ENCODE data around the gene MTPN.

MTPN gene

DNA sequence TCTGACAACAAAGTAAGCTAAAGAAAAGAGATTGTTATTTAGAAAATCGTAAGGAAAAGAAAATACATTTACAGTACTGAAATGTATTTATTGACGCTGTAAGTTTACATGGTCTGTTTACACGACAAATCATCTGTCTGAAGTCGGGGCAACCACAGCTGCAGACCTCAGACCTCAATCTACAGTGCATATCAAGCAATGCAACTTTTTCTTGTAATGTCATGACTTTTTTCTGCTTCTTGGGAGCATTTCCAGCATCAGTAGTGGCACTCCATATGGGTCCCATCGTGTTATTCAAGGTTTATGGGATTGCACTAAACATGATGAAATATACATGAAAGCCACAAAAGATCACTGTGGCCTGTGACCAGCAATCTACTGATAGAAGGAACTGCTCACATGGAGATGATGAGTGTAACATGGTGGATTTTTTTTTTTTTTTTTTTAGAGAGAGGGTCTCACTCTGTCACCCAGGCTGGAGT lies 77.1 kb downstream of the MTPN start:
- no peak for TF ChIP-seq CTCF (IDR thresholded peaks at IDR 0.05; ENCODE audit: insufficient read depth, low read depth, low read length, missing control alignments)
- no peak overlapping the region for H3K4me3 ChIP-seq (ENCODE audit: low read length)
- DNase-seq (ENCODE audit: low read depth), result no peak

GRCh38 chr7:135899458-135900064 lies 77.6 kb downstream of the MTPN start:
- no peak overlapping the region for H3K4me3 ChIP-seq (ENCODE audit: low read length)
- no peak for TF ChIP-seq CTCF (IDR thresholded peaks at IDR 0.05; ENCODE audit: insufficient read depth, low read depth, low read length, missing control alignments)
- DNase-seq (ENCODE audit: low read depth), result no peak

DNA sequence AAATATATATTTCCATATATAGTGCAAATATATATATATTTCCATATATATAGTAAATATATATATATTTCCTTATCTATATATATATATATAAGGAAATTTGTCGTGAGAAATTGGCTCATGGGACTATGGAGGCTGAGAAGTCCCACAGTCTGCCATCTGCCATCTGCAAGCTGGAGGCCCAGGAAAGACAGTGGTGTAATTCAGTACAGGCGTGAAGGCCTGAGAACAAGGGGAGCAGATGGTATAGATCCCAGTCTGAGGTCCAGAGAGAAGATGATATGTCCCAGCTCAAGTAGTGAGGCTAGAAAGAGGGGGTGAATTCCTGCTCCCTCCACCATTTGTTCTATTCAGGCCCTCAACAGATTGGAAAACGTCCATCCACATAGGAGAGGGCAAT lies 78.9 kb downstream of the MTPN start:
- no peak overlapping the region for H3K4me3 ChIP-seq (ENCODE audit: low read length)
- TF ChIP-seq CTCF (IDR thresholded peaks at IDR 0.05; ENCODE audit: insufficient read depth, low read depth, low read length, missing control alignments), result no peak
- DNase-seq (ENCODE audit: low read depth), result no peak

DNA sequence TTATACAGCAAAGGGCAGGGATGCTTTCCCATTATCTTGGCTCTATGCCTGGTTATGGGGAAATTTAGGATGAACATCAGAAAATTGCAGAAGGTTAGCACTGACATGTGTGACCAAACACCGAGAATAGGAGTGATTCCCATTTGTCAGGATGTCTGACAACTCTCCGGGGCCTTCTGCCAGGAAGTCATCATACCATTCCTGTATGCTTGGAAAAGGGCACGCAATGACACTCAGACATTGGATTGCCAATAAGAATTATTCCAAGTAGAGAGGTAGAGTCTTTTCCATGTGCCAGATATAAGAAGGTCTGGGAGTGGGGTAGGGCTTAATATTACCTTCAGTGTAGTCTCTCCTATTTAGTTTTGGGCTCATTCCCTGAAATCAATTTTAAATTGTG lies 82.3 kb downstream of the MTPN start:
- no peak for TF ChIP-seq CTCF (IDR thresholded peaks at IDR 0.05; ENCODE audit: insufficient read depth, low read depth, low read length, missing control alignments)
- H3K4me3 ChIP-seq (ENCODE audit: low read length), result no peak overlapping the region
- DNase-seq (ENCODE audit: low read depth), result no peak

- TF ChIP-seq CTCF (IDR thresholded peaks at IDR 0.05; ENCODE audit: insufficient read depth, low read depth, low read length, missing control alignments), result no peak
- no peak for DNase-seq (ENCODE audit: low read depth)
- no peak overlapping the region for H3K4me3 ChIP-seq (ENCODE audit: low read length)
These were observed 87.3 kb downstream of the MTPN start for GRCh38 chr7:135889823-135890222.

GRCh38 chr7:135888740-135889139 lies 88.4 kb downstream of the MTPN start:
- no peak overlapping the region for H3K4me3 ChIP-seq (ENCODE audit: low read length)
- DNase-seq (ENCODE audit: low read depth), result no peak
- TF ChIP-seq CTCF (IDR thresholded peaks at IDR 0.05; ENCODE audit: insufficient read depth, low read depth, low read length, missing control alignments), result no peak

Measured in epithelial cell of esophagus (primary cell).